SK-N-SH (cell line): Measurements from ENCODE around the gene SCARB1. TPM values are rescaled to one million over a fixed set of nuclear protein-coding genes. Genes with fewer than 3 reads are reported as not detected.

Experiments used
- CTCF ChIA-PET: fragments of 300-600, 350-600 bp; formaldehyde crosslinking; extraction: SDS; loops from one replicate; lab custom pipeline; 2021; lab: Yijun Ruan, JAX
- POLR2A ChIA-PET: fragments of 350-600 bp; sonication (Branson Sonifier 250); formaldehyde crosslinking; extraction: SDS; loops from one replicate; lab custom pipeline; 2020; ENCODE audit warnings: antibody characterized with exemption, inconsistent platforms; lab: Yijun Ruan, JAX
- DNase-seq: peaks from one replicate; pipeline ENCODE4 v3.0.0; 2012
- H2AFZ ChIP-seq: fragments of 200-600 bp; sonication (generic); 2 replicates; pipeline ENCODE4 v1.8.1; 2016; ENCODE audit warnings: antibody characterized with exemption, mild to moderate bottlenecking, low read depth
- H3F3A ChIP-seq: fragments of 200-600 bp; sonication (generic); replicated peaks from 2 replicates; pipeline ENCODE3; 2016; ENCODE audit warnings: antibody characterized with exemption, mild to moderate bottlenecking; ENCODE audit not compliant: insufficient read depth
- H3K27ac ChIP-seq, 2 experiments: fragments of 200-500 bp in 1 of 2; fragments of 200-600 bp in 1 of 2; sonication (Bioruptor generic) in 1 of 2; sonication (generic), shearing (Covaris generic) in 1 of 2; 2 replicates each; pipeline versions ENCODE4 v1.5.1 to v1.6.1; 2014 to 2016; ENCODE audit warnings: low read depth in 2 of 2, inconsistent platforms in 1 of 2, low read length in 1 of 2, mild to moderate bottlenecking in 1 of 2, mixed read lengths in 1 of 2
- H3K27me3 ChIP-seq: fragments of 200-600 bp; sonication (generic), shearing (Covaris generic); 2 replicates; pipeline ENCODE4 v1.6.1; 2016; ENCODE audit warnings: mixed run types; ENCODE audit not compliant: insufficient read depth
- H3K36me3 ChIP-seq, 2 experiments: fragments of 200-500 bp in 1 of 2; fragments of 200-600 bp in 1 of 2; sonication (Bioruptor generic) in 1 of 2; sonication (generic) in 1 of 2; replicated peaks in 1 of 2; 2 replicates each; pipeline versions ENCODE3 to v1.5.1; 2014 to 2016; ENCODE audit warnings: low read length in 1 of 2, mild to moderate bottlenecking in 1 of 2; ENCODE audit not compliant: insufficient read depth in 2 of 2, control insufficient read depth in 1 of 2
- H3K4me1 ChIP-seq, 2 experiments: fragments of 200-500 bp in 1 of 2; fragments of 200-600 bp in 1 of 2; sonication (Bioruptor generic) in 1 of 2; sonication (generic), shearing (Covaris generic) in 1 of 2; 2 replicates each; pipeline versions ENCODE4 v1.5.1 to v1.6.1; 2014 to 2016; ENCODE audit warnings: low read depth in 1 of 2, low read length in 1 of 2, mixed run types in 1 of 2; ENCODE audit not compliant: insufficient read depth in 2 of 2, control insufficient read depth in 1 of 2
- H3K4me2 ChIP-seq: fragments of 200-600 bp; sonication (generic), shearing (Covaris generic); 2 replicates; pipeline ENCODE4 v1.6.1; 2017; ENCODE audit warnings: mixed run types
- H3K4me3 ChIP-seq, 2 experiments: fragments of 200-500 bp in 1 of 2; fragments of 200-600 bp in 1 of 2; sonication (Bioruptor generic) in 1 of 2; sonication (generic), shearing (Covaris generic) in 1 of 2; 2 replicates each; pipeline versions ENCODE4 v1.5.1 to v1.8.1; 2014 to 2016; ENCODE audit warnings: low read depth in 2 of 2, inconsistent platforms in 1 of 2, low read length in 1 of 2, mild to moderate bottlenecking in 1 of 2, mixed read lengths in 1 of 2, moderate library complexity in 1 of 2
- H3K79me2 ChIP-seq: fragments of 200-600 bp; sonication (generic); 2 replicates; pipeline ENCODE4 v1.8.1; 2017; ENCODE audit warnings: mild to moderate bottlenecking; ENCODE audit not compliant: insufficient read depth
- H3K9ac ChIP-seq: fragments of 200-600 bp; sonication (generic); 2 replicates; pipeline ENCODE4 v1.6.1; 2017; ENCODE audit warnings: mixed run types
- H3K9me2 ChIP-seq: fragments of 200-600 bp; sonication (generic); 2 replicates; pipeline ENCODE4 v1.6.1; 2017; ENCODE audit warnings: mixed run types
- H3K9me3 ChIP-seq: fragments of 200-600 bp; sonication (generic); 2 replicates; pipeline ENCODE4 v1.6.1; 2017; ENCODE audit warnings: mixed run types, mild to moderate bottlenecking, moderate library complexity
- H4K20me1 ChIP-seq: fragments of 200-600 bp; sonication (generic); 2 replicates; pipeline ENCODE4 v1.6.1; 2017; ENCODE audit warnings: mild to moderate bottlenecking, mixed run types; ENCODE audit not compliant: insufficient read depth
- ELF1 ChIP-seq: IDR thresholded peaks from 2 replicates; pipeline ENCODE4 v1.4.0; 2012
- EZH2phosphoT487 ChIP-seq: fragments of 200-600 bp; sonication (generic); IDR thresholded peaks from 2 replicates; pipeline ENCODE4 v1.6.1; 2017; ENCODE audit warnings: low read depth, mixed run types, mild to moderate bottlenecking, antibody characterized with exemption, moderate library complexity, borderline replicate concordance
- MEF2A ChIP-seq: IDR thresholded peaks from 2 replicates; pipeline ENCODE4 v1.4.0; 2012; ENCODE audit warnings: low read depth, borderline replicate concordance
- MXI1 ChIP-seq: IDR thresholded peaks from 2 replicates; pipeline ENCODE4 v1.6.1; 2012; ENCODE audit warnings: mild to moderate bottlenecking, low read depth, low read length, improper control_type of control experiment
- NFIC ChIP-seq: IDR thresholded peaks from 2 replicates; pipeline ENCODE4 v1.4.0; 2012; ENCODE audit warnings: borderline replicate concordance
- NRF1 ChIP-seq: IDR thresholded peaks from 2 replicates; pipeline ENCODE4 v1.6.1; 2012; ENCODE audit warnings: low read depth, mild to moderate bottlenecking, low read length
- POLR2AphosphoS5 ChIP-seq: IDR thresholded peaks from 2 replicates; pipeline ENCODE4 v1.6.1; 2012; ENCODE audit warnings: low read depth, low read length
- RFX5 ChIP-seq: IDR thresholded peaks from 2 replicates; pipeline ENCODE4 v1.6.1; 2012; ENCODE audit warnings: mild to moderate bottlenecking, improper control_type of control experiment, low read length
- TAF1 ChIP-seq: IDR thresholded peaks from 2 replicates; pipeline ENCODE4 v1.6.1; 2012; ENCODE audit warnings: low read depth, mild to moderate bottlenecking, low read length, moderate library complexity, borderline replicate concordance
- WGBS: methylation state at CpG from one replicate; pipeline ENCODE4 v1.1.6; 2017; ENCODE audit warnings: low lambda C conversion rate; 5-methylcytosine and 5-hydroxymethylcytosine counted together
- polyA plus RNA-seq, 3 experiments: library from polyadenylated mRNA; depleted of rRNA; stranded (reverse); fragments of >200 nt; gene quantifications; 2 replicates each; pipeline ENCODE4 v1.2.3, GENCODE V29; 2012
- TF ChIP-seq, protein P1 (sequence below): IDR thresholded peaks from 2 replicates; pipeline ENCODE4 v1.6.1; 2012; ENCODE audit warnings: mild to moderate bottlenecking, low read depth, low read length, moderate library complexity
- TF ChIP-seq, protein P2 (sequence below): IDR thresholded peaks from 2 replicates; pipeline ENCODE4 v1.4.0; 2012; ENCODE audit warnings: low read depth, borderline replicate concordance
- TF ChIP-seq, protein P3 (sequence below): IDR thresholded peaks from 2 replicates; pipeline ENCODE4 v1.4.0; 2012; ENCODE audit warnings: low read depth

SCARB1 gene
- polyA plus RNA-seq, 1 of the 3 experiments (the other 2 are of a cell fraction): 33.0 TPM

DNA sequence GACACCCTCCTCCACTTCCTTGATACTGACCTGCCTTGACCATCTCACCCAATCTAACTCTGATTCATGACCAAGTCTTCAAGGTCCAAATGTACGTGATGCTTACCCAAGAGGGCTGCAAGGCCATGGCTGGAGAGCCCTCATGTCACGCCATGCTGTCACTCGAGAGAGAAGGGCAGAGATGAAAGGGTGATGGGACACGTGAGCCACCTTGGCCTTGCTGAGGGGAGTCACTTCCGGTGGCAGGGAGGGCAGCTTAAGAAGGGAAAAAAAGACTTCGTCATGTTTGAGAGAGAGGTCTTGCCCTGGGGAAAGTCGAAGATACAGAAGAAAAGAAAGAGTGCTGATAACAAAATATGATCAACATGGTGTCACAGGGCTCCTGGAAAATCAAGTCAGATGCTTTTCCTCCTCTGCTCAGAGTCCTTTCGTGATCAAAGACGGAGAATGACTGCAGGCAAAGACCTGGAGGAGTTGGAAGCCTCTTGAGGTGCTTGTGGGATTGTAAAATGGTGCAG lies 3.3 kb upstream of the SCARB1 start:
- Histone ChIP-seq H3K4me1 (peaks cover 0 to 15% of the 10 kb centered on the region in 2 experiments; a peak in 1 of 4 replicates), H3K9me2 (no peaks in the 10 kb centered on the region), H3K27ac (no peak overlapping the region), H2AFZ (no peak overlapping the region), H3F3A (no peaks in the 10 kb centered on the region), H3K27me3 (no peaks in the 10 kb centered on the region), H3K9me3 (no peaks in the 10 kb centered on the region), H3K4me2 (no peak overlapping the region), H3K9ac (no peak overlapping the region), H3K79me2 (no peaks in the 10 kb centered on the region), H4K20me1 (no peaks in the 10 kb centered on the region), H3K4me3 (no peak overlapping the region), H3K36me3 (no peaks in the 10 kb centered on the region)
- ChIA-PET CTCF (interaction anchor here (1.6 to 1.7 kb wide), 2 partner anchors 95 to 100 kb away, joined by 3 to 5 read pairs; no protein-coding TSS in a partner anchor), POLR2A (no interaction called here)
- DNase-seq: no peak
- TF ChIP-seq RFX5: no peak
- TF ChIP-seq, protein P1, sequence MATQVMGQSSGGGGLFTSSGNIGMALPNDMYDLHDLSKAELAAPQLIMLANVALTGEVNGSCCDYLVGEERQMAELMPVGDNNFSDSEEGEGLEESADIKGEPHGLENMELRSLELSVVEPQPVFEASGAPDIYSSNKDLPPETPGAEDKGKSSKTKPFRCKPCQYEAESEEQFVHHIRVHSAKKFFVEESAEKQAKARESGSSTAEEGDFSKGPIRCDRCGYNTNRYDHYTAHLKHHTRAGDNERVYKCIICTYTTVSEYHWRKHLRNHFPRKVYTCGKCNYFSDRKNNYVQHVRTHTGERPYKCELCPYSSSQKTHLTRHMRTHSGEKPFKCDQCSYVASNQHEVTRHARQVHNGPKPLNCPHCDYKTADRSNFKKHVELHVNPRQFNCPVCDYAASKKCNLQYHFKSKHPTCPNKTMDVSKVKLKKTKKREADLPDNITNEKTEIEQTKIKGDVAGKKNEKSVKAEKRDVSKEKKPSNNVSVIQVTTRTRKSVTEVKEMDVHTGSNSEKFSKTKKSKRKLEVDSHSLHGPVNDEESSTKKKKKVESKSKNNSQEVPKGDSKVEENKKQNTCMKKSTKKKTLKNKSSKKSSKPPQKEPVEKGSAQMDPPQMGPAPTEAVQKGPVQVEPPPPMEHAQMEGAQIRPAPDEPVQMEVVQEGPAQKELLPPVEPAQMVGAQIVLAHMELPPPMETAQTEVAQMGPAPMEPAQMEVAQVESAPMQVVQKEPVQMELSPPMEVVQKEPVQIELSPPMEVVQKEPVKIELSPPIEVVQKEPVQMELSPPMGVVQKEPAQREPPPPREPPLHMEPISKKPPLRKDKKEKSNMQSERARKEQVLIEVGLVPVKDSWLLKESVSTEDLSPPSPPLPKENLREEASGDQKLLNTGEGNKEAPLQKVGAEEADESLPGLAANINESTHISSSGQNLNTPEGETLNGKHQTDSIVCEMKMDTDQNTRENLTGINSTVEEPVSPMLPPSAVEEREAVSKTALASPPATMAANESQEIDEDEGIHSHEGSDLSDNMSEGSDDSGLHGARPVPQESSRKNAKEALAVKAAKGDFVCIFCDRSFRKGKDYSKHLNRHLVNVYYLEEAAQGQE: no peak
- no peak for TF ChIP-seq NRF1
- TF ChIP-seq MXI1: no peak
- no peak for TF ChIP-seq ELF1
- TF ChIP-seq TAF1: no peak
- no peak for TF ChIP-seq NFIC
- TF ChIP-seq MEF2A: no peak
- TF ChIP-seq, protein P2, sequence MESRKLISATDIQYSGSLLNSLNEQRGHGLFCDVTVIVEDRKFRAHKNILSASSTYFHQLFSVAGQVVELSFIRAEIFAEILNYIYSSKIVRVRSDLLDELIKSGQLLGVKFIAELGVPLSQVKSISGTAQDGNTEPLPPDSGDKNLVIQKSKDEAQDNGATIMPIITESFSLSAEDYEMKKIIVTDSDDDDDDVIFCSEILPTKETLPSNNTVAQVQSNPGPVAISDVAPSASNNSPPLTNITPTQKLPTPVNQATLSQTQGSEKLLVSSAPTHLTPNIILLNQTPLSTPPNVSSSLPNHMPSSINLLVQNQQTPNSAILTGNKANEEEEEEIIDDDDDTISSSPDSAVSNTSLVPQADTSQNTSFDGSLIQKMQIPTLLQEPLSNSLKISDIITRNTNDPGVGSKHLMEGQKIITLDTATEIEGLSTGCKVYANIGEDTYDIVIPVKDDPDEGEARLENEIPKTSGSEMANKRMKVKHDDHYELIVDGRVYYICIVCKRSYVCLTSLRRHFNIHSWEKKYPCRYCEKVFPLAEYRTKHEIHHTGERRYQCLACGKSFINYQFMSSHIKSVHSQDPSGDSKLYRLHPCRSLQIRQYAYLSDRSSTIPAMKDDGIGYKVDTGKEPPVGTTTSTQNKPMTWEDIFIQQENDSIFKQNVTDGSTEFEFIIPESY: no peak
- TF ChIP-seq POLR2AphosphoS5: no peak
- TF ChIP-seq EZH2phosphoT487: no peak
- TF ChIP-seq, protein P3, sequence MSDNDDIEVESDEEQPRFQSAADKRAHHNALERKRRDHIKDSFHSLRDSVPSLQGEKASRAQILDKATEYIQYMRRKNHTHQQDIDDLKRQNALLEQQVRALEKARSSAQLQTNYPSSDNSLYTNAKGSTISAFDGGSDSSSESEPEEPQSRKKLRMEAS: no peak
- 87% methylated on average over 9 of the region's 9 CpGs for WGBS
